ENCODE results near the gene TMEM181. TPM values are rescaled to one million over a fixed set of nuclear protein-coding genes. Genes with fewer than 3 reads are reported as not detected.
"Not testable (repeated sequence)": the region's sequence is repeated elsewhere in the genome, so short reads cannot be mapped to it uniquely, and the experiment has no call there.

Gene TMEM181
- total RNA-seq (2014; rRNA removed; shearing (Covaris generic)): 27.3 and 42.7 TPM in 2 replicates

- DNase-seq (ENCODE audit: low read depth): peak; percentile 83
Measured at GRCh38 chr6:158559895-158560835, at the start of gene TMEM181. TMEM181 (plus strand) TSS chr6:158560091; CDS start chr6:158560225, 134 bp downstream.

- DNase-seq (ENCODE audit: low read depth): no peak
Measured at GRCh38 chr6:158512809-158513208, 47.1 kb upstream of the TMEM181 start.

GRCh38 chr6:158514176-158514575 is 45.7 kb upstream of the TMEM181 start:
- DNase-seq (ENCODE audit: low read depth): no peak

GRCh38 chr6:158514991-158515390 is 44.9 kb upstream of the TMEM181 start:
- DNase-seq (ENCODE audit: low read depth): no peak

- no peak for DNase-seq (ENCODE audit: low read depth)
Measured at GRCh38 chr6:158516098-158516497, 43.8 kb upstream of the TMEM181 start.

- no peak for DNase-seq (ENCODE audit: low read depth)
Measured at GRCh38 chr6:158517038-158517437, 42.9 kb upstream of the TMEM181 start.

- DNase-seq (ENCODE audit: low read depth): peak; percentile 19
Measured at GRCh38 chr6:158517581-158517980, 42.3 kb upstream of the TMEM181 start.

GRCh38 chr6:158518191-158519127 is 41.4 kb upstream of the TMEM181 start:
- peak; percentile 91 for DNase-seq (ENCODE audit: low read depth)

GRCh38 chr6:158519300-158519699 is 40.6 kb upstream of the TMEM181 start:
- no peak for DNase-seq (ENCODE audit: low read depth)

- DNase-seq (ENCODE audit: low read depth): no peak
Measured at GRCh38 chr6:158519761-158520160, 40.1 kb upstream of the TMEM181 start.

GRCh38 chr6:158520975-158521374 is 38.9 kb upstream of the TMEM181 start:
- not testable (repeated sequence) for DNase-seq (ENCODE audit: low read depth)

GRCh38 chr6:158521759-158522158 is 38.1 kb upstream of the TMEM181 start:
- DNase-seq (ENCODE audit: low read depth): no peak

- no peak for DNase-seq (ENCODE audit: low read depth)
Measured at GRCh38 chr6:158522616-158523015, 37.3 kb upstream of the TMEM181 start.

GRCh38 chr6:158524311-158524710 is 35.6 kb upstream of the TMEM181 start:
- DNase-seq (ENCODE audit: low read depth): no peak

- not testable (repeated sequence) for DNase-seq (ENCODE audit: low read depth)
Measured at GRCh38 chr6:158527858-158528257, 32.0 kb upstream of the TMEM181 start.

- DNase-seq (ENCODE audit: low read depth): no peak
Measured at GRCh38 chr6:158528826-158529225, 31.1 kb upstream of the TMEM181 start.

GRCh38 chr6:158529629-158530028 is 30.3 kb upstream of the TMEM181 start:
- DNase-seq (ENCODE audit: low read depth): no peak

- no peak for DNase-seq (ENCODE audit: low read depth)
Measured at GRCh38 chr6:158531566-158531965, 28.3 kb upstream of the TMEM181 start.

- DNase-seq (ENCODE audit: low read depth): no peak
Measured at GRCh38 chr6:158531970-158532369, 27.9 kb upstream of the TMEM181 start.

GRCh38 chr6:158536084-158536890 is 23.6 kb upstream of the TMEM181 start:
- peak; percentile 81 for DNase-seq (ENCODE audit: low read depth)
